Measurements from ENCODE around the gene ZNF414. TPM values are rescaled to one million over a fixed set of nuclear protein-coding genes. Genes with fewer than 3 reads are reported as not detected.

The ZNF414 gene
- total RNA-seq, 4 donors from 2014 or later: 4.8 to 15.6 (median 7.1) TPM

- no peak for TF ChIP-seq CTCF (IDR thresholded peaks at IDR 0.05; ENCODE audit: low read depth)
Measured at GRCh38 chr19:8488365-8488764, 25.6 kb downstream of the ZNF414 start.

GRCh38 chr19:8487137-8487851 lies 26.7 kb downstream of the ZNF414 start:
- TF ChIP-seq CTCF (IDR thresholded peaks at IDR 0.05; ENCODE audit: low read depth): no peak

- no peak for TF ChIP-seq CTCF (IDR thresholded peaks at IDR 0.05; ENCODE audit: low read depth)
Measured at GRCh38 chr19:8486661-8487136, 27.3 kb downstream of the ZNF414 start.

- no peak for TF ChIP-seq CTCF (IDR thresholded peaks at IDR 0.05; ENCODE audit: low read depth)
Measured at GRCh38 chr19:8485561-8486371, 28.2 kb downstream of the ZNF414 start.

GRCh38 chr19:8484331-8484894 lies 29.6 kb downstream of the ZNF414 start:
- TF ChIP-seq CTCF (IDR thresholded peaks at IDR 0.05; ENCODE audit: low read depth): no peak

GRCh38 chr19:8483165-8483564 lies 30.8 kb downstream of the ZNF414 start:
- no peak for TF ChIP-seq CTCF (IDR thresholded peaks at IDR 0.05; ENCODE audit: low read depth)

- TF ChIP-seq CTCF (IDR thresholded peaks at IDR 0.05; ENCODE audit: low read depth): no peak
Measured at GRCh38 chr19:8482696-8483095, 31.3 kb downstream of the ZNF414 start.
